BLaER1 treated with 17β-estradiol and CSF1 and Interleukin-3, amounts not matched to agents 10 nM and 100 nM (cell line): ENCODE results near the gene SOCS7.

Experiments
- H3K27ac ChIP-seq, 11 experiments: shearing (Covaris generic); formaldehyde crosslinking; 2 replicates each; pipeline ENCODE4 v1.8.1; 2022
- H3K27me3 ChIP-seq, 11 experiments: shearing (Covaris generic); formaldehyde crosslinking; 2 replicates each; pipeline ENCODE4 v1.8.1; 2022
- H3K36me3 ChIP-seq, 11 experiments: shearing (Covaris generic); formaldehyde crosslinking; 2 replicates each; pipeline ENCODE4 v1.8.1; 2022
- H3K4me1 ChIP-seq, 10 experiments: shearing (Covaris generic); formaldehyde crosslinking; 2 replicates each; pipeline ENCODE4 v1.8.1; 2022
- H3K4me2 ChIP-seq, 11 experiments: shearing (Covaris generic); formaldehyde crosslinking; 2 replicates each; pipeline ENCODE4 v1.8.1; 2022
- H3K4me3 ChIP-seq, 10 experiments: shearing (Covaris generic); formaldehyde crosslinking; 2 replicates each; pipeline ENCODE4 v1.8.1; 2022
- H3K9ac ChIP-seq, 11 experiments: shearing (Covaris generic); formaldehyde crosslinking; 2 replicates each; pipeline ENCODE4 v1.8.1; 2022
- H3K9me3 ChIP-seq, 11 experiments: shearing (Covaris generic); formaldehyde crosslinking; replicated peaks in 1 of 11; 2 replicates each; pipeline ENCODE4 v1.8.1; 2022
- H4K20me1 ChIP-seq, 11 experiments: shearing (Covaris generic); formaldehyde crosslinking; 2 replicates each; pipeline ENCODE4 v1.8.1; 2022
- Cebpa-rat ChIP-seq, 11 experiments: shearing (Covaris generic); IDR thresholded peaks; 2 replicates each; pipeline ENCODE4 v1.8.1; 2022

SOCS7 gene

DNA sequence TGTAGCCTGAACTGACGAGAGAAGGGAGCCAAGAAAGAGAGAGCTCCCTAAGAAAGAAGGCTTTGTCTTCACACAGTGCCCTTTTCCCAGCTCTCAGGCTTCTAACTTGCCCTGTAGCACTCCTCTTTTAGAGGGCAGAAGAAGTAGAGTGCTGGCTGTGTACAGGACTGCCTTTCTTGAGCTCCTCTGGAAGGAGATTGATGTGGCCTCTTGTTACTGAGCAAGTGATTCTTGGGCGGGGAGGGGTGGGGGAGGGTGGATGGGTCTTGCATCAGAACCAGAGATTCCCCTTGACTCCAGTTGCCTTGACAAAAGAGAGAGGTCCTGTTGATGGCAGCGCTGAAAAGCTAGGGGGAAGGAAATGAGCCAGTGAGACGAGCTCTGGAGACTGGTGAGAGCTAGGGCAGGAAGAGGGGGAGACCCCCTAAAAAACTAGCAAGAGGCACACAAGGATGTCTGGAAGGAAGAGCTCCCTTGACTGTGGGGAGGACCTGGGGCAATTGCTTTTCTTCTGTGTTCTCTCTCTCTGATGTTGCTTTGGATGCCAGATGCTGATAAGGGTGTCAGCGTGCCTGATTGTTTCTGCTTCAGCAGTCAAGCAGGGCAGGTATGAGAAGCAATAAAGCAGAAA, 26.3 kb upstream of the SOCS7 start:
- Histone ChIP-seq H3K4me1 (peaks cover 50 to 77% (median 72%) of the 10 kb centered on the region in 10 experiments), H3K27ac (peak overlapping the region in 10 of 11 experiments; percentile 19 to 83 (median 78); a peak in 19 of 22 replicates), H3K4me2 (peak overlapping the region; percentile 73 to 96 (median 85))

DNA sequence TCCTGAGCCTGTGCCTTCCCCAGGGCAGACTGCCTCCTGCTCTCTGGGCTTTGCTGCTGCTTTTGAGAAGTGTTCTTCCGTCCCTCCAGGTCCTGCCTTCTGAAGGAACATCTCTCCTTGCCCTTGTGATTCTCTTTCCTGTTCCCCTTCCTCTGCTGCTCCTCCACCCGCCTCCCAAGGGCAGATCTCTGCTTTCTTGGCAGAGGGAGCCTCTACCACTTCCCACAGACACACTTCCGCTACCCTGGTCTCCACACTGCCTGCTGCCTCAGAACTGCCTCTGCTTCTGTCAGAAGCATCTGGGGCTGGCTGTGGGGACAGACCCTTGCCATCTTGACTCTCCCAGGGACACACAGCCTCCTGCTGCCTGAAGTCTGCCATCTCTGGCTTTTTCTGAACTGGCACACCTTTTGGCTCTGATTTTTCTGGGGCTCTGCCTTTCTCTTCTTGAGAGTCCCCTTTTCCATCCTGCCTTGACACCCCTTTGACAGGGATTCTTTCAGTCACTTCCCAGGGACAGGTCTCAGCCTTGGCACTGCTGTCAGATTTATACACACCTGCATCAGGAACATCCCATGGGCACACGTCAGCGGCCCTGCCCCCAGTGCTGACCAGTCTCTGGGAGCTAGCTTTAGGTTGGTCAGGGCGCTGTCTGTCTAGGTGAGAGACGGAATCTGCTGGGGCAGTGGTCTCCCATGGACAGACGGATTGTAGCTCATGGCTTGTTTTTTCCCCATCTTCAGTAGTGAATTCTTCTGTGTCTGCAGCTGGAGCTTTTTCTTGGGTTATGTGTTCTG, 24.4 kb upstream of the SOCS7 start:
- H4K20me1 ChIP-seq = no peaks in the 10 kb centered on the region; a peak in 1 of 22 replicates
- H3K36me3 ChIP-seq = peaks cover 8 to 20% (median 15%) of the 10 kb centered on the region in 11 experiments; a peak in 20 of 22 replicates
- H3K27me3 ChIP-seq = no peaks in the 10 kb centered on the region
- H3K9ac ChIP-seq = peak overlapping the region in 10 of 11 experiments; percentile 18 to 71 (median 66); a peak in 18 of 22 replicates
- H3K4me2 ChIP-seq = peak overlapping the region; percentile 73 to 96 (median 85)
- H3K27ac ChIP-seq = peak overlapping the region; percentile 64 to 83 (median 78)
- H3K4me3 ChIP-seq = peak overlapping the region in 3 of 10 experiments; percentile 12 to 43 (median 14); a peak in 2 of 20 replicates
- TF ChIP-seq Cebpa-rat (IDR thresholded peaks at IDR 0.05) = no peak
- H3K4me1 ChIP-seq = peaks cover 45 to 96% (median 84%) of the 10 kb centered on the region in 10 experiments
- no peaks in the 10 kb centered on the region for H3K9me3 ChIP-seq

More for the DNA sequence above, 26.3 kb upstream of the SOCS7 start:
- no peaks in the 10 kb centered on the region for H3K27me3 ChIP-seq
- 0 out of 20 replicates have a peak overlapping the region, but pooled peaks of 1 of the 10 experiments have one; percentile 27 for H3K4me3 ChIP-seq
- H4K20me1 ChIP-seq = no peaks in the 10 kb centered on the region; a peak in 1 of 22 replicates
- peaks cover 20 to 38% (median 32%) of the 10 kb centered on the region in 11 experiments for H3K36me3 ChIP-seq
- no peaks in the 10 kb centered on the region for H3K9me3 ChIP-seq
- no peak for TF ChIP-seq Cebpa-rat (IDR thresholded peaks at IDR 0.05)
- peak overlapping the region in 8 of 11 experiments; percentile 40 to 72 (median 62); a peak in 16 of 22 replicates for H3K9ac ChIP-seq

- Histone ChIP-seq H3K4me1 (peaks cover 45 to 95% (median 86%) of the 10 kb centered on the region in 10 experiments), H3K4me2 (peak overlapping the region; percentile 73 to 96 (median 85)), H3K9ac (peak overlapping the region in 2 of 11 experiments; percentile 67; a peak in 3 of 22 replicates), H3K27ac (peak overlapping the region in 4 of 11 experiments; percentile 77 to 80 (median 79); a peak in 8 of 22 replicates), H4K20me1 (no peaks in the 10 kb centered on the region; a peak in 1 of 22 replicates), H3K36me3 (peaks cover 2 to 14% (median 8%) of the 10 kb centered on the region in 11 experiments; a peak in 18 of 22 replicates), H3K27me3 (no peaks in the 10 kb centered on the region), H3K4me3 (no peak overlapping the region), H3K9me3 (no peaks in the 10 kb centered on the region)
- no peak for TF ChIP-seq Cebpa-rat (IDR thresholded peaks at IDR 0.05)
These were observed 23.7 kb upstream of the SOCS7 start for GRCh38 chr17:38327936-38328335.

DNA sequence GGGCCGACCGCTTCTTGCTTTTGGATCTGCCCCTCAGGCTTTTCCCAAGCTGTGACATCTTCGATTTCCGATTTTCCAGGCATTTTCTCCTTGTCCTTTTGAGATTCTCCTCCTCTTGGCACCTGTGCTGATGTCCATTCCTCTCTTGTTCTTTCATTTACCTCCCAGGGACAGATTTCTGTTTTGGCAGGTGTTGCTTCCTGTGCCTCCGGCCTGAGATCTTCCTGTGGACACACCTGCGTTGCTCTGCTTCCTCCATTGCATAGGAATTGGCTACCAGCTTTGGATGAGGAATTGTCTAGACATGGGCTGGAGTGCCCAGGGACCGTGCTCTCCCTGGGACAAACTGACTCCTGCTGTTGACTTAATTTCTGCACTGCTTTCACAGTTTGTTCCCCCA, 23.0 kb upstream of the SOCS7 start:
- H3K4me1 ChIP-seq = peaks cover 45 to 89% (median 81%) of the 10 kb centered on the region in 10 experiments
- H3K36me3 ChIP-seq = peaks cover 0 to 7% (median 2%) of the 10 kb centered on the region in 11 experiments; a peak in 14 of 22 replicates
- peak overlapping the region in 10 of 11 experiments; percentile 38 to 96 (median 85); a peak in 16 of 22 replicates for H3K4me2 ChIP-seq
- no peaks in the 10 kb centered on the region; a peak in 1 of 22 replicates for H4K20me1 ChIP-seq
- H3K27ac ChIP-seq = no peak overlapping the region
- no peak overlapping the region for H3K9ac ChIP-seq
- H3K9me3 ChIP-seq = no peaks in the 10 kb centered on the region
- no peak overlapping the region for H3K4me3 ChIP-seq
- no peaks in the 10 kb centered on the region for H3K27me3 ChIP-seq
- TF ChIP-seq Cebpa-rat (IDR thresholded peaks at IDR 0.05) = no peak

DNA sequence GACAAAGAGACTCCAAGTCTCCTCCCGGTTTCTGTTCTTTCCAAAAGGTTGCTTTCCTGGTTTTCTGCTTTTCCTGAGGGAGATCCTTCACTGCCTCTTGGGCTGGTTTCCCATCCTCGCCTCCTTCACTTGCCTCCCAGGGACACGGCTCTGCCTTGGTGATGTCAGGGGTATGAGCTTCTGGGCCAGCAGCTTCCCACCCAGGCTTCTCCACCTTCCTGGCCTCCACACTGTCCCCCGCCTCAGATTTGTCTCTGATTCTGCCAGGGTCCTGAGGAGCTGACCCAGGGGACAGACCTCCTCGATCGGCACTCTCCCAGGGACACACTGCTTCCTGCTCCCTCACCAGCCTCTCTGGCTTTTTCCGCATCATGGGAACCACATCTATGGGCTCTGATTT, 22.4 kb upstream of the SOCS7 start:
- no peak for TF ChIP-seq Cebpa-rat (IDR thresholded peaks at IDR 0.05)
- no peaks in the 10 kb centered on the region; a peak in 1 of 22 replicates for H4K20me1 ChIP-seq
- 0 out of 22 replicates have a peak, but pooled peaks cover 0 to under 1% (median 0%) of the 10 kb centered on the region in 11 experiments for H3K36me3 ChIP-seq
- no peak overlapping the region; a peak in 1 of 22 replicates for H3K27ac ChIP-seq
- H3K9ac ChIP-seq = peak overlapping the region in 6 of 11 experiments; percentile 19 to 47 (median 33); a peak in 8 of 22 replicates
- no peaks in the 10 kb centered on the region for H3K9me3 ChIP-seq
- H3K4me3 ChIP-seq = no peak overlapping the region
- H3K4me2 ChIP-seq = peak overlapping the region in 10 of 11 experiments; percentile 5 to 96 (median 85); a peak in 18 of 22 replicates
- peaks cover 38 to 82% (median 74%) of the 10 kb centered on the region in 10 experiments for H3K4me1 ChIP-seq
- H3K27me3 ChIP-seq = no peaks in the 10 kb centered on the region

DNA sequence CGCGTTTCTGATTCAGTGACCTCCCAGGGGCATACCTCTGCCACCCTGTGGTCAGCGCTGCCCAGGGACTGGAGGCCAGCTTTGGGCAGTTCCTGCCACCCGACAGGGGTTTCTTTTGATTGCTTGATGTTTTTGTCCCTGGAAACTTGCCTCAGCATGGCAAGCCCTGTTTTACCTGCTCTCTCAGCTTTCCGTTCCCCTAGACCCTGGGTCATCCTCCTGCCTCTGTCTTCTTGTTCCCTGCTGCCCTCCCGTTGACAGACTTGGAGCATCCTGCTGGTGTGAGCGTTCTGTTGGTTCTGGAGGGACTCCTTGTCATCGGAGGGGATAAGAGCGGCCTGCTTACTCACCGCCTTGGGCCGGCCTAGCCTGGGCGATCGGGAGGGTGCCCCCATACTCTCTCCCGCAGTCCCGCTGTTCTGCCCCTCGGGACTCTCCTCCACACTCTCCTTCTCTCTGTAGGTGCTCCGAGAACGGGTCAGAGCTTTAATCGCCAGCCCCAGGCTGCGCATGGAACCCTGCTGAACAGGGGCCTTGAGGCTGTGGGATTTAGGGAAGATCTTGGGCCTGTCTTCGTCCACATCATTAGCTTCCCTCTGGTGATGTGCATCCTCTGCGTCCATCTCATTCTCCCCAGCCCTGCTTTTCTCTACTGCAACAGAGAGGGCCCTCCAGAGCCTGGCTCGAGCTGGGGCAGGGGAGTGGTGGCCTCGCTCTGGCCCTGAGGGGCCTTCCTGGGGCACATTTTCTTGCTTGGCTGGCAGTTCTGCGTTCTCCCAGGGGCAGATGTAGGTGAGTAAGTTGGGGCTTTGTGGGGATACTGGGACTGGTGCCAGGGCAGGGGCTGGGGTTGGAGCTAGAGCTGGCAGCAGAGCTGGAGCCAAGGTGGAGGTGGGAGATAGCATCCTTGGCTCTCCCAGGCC, 21.6 kb upstream of the SOCS7 start:
- no peaks in the 10 kb centered on the region for H3K27me3 ChIP-seq
- no peaks in the 10 kb centered on the region; a peak in 1 of 22 replicates for H4K20me1 ChIP-seq
- H3K36me3 ChIP-seq = no peaks in the 10 kb centered on the region
- peak overlapping the region in 6 of 11 experiments; percentile 19 to 47 (median 33); a peak in 8 of 22 replicates for H3K9ac ChIP-seq
- no peaks in the 10 kb centered on the region for H3K9me3 ChIP-seq
- H3K4me1 ChIP-seq = peaks cover 32 to 74% (median 66%) of the 10 kb centered on the region in 10 experiments
- H3K4me3 ChIP-seq = no peak overlapping the region
- peak overlapping the region in 10 of 11 experiments; percentile 5 to 96 (median 85); a peak in 18 of 22 replicates for H3K4me2 ChIP-seq
- no peak overlapping the region; a peak in 1 of 22 replicates for H3K27ac ChIP-seq
- TF ChIP-seq Cebpa-rat (IDR thresholded peaks at IDR 0.05) = no peak

DNA sequence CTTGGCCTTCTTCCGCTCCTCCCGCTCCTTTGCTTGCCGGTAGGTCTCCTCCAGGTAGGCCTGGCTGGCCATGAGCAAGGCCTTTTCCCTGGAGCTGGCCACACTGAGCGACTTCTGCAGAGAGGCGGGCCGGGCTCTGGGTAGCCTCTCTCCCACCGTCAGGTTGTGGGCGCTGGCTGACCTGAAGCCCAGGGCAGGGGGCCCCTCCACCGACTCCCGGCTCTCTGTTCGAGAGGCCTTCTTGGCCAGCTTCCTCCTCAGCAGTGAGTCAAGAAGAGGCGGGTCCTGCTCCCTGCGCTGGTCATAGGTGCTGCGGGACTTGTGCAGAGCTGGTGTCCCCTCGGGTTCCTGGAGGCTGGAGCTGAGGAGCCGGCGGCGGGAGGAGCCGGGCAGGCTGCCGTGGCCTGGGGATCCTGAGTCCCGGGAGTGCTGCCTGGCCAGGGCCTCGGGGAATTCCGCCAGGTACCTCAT, 20.7 kb upstream of the SOCS7 start:
- no peaks in the 10 kb centered on the region; a peak in 1 of 22 replicates for H4K20me1 ChIP-seq
- H3K36me3 ChIP-seq = no peaks in the 10 kb centered on the region
- TF ChIP-seq Cebpa-rat (IDR thresholded peaks at IDR 0.05) = no peak
- peaks cover 23 to 65% (median 58%) of the 10 kb centered on the region in 10 experiments for H3K4me1 ChIP-seq
- no peak overlapping the region for H3K4me3 ChIP-seq
- no peaks in the 10 kb centered on the region for H3K27me3 ChIP-seq
- no peak overlapping the region for H3K27ac ChIP-seq
- peak overlapping the region in 8 of 11 experiments; percentile 18 to 89 (median 42); a peak in 12 of 22 replicates for H3K4me2 ChIP-seq
- no peaks in the 10 kb centered on the region for H3K9me3 ChIP-seq
- no peak overlapping the region for H3K9ac ChIP-seq

DNA sequence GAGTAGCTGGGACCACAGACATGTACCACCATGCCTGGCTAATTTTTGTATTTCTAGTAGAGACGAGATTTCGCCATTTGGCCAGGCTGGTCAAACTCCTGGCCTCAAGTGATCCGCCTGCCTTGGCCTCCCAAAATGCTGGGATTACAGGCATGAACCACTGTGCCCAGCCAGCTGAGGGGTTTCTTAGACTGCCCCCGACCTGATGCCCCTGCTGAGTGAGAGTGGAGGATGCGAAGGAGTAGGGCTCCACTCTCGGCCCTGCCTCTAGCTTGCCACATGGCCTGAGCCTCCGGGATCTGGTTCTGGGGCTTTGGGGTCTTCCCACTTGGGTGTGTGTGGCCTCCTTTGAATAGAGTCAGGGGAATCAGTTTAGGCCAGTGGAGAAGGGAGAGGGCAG, 18.9 kb upstream of the SOCS7 start:
- no peaks in the 10 kb centered on the region; a peak in 1 of 22 replicates for H4K20me1 ChIP-seq
- no peak overlapping the region for H3K27ac ChIP-seq
- no peak overlapping the region for H3K9ac ChIP-seq
- H3K4me3 ChIP-seq = no peak overlapping the region
- TF ChIP-seq Cebpa-rat (IDR thresholded peaks at IDR 0.05) = no peak
- H3K36me3 ChIP-seq = no peaks in the 10 kb centered on the region
- H3K4me2 ChIP-seq = 0 out of 22 replicates have a peak overlapping the region, but pooled peaks of 1 of the 11 experiments have one; percentile 89
- peaks cover 6 to 48% (median 40%) of the 10 kb centered on the region in 10 experiments for H3K4me1 ChIP-seq
- no peaks in the 10 kb centered on the region for H3K9me3 ChIP-seq
- no peaks in the 10 kb centered on the region for H3K27me3 ChIP-seq
